HG02840 (cell line): ENCODE results near the gene CFAP299.
"Not testable (repeated sequence)": the region's sequence is repeated elsewhere in the genome, so short reads cannot be mapped to it uniquely, and the experiment has no call there.

Experiments used
- ATAC-seq: cut with Tn5 transposase; IDR thresholded peaks from one replicate; pipeline ENCODE4 v1.9.1; 2021; ENCODE audit warnings: mild to moderate bottlenecking, moderate library complexity, moderate number of reproducible peaks; ENCODE audit not compliant: unreplicated experiment, low FRiP score

Gene CFAP299

GRCh38 chr4:80324171-80324570 lies 11.4 kb upstream of the CFAP299 start:
- no peak for ATAC-seq

- ATAC-seq, result no peak
These were observed 3.8 kb upstream of the CFAP299 start for GRCh38 chr4:80331693-80332092.

GRCh38 chr4:80333121-80333520 lies 2.4 kb upstream of the CFAP299 start:
- no peak for ATAC-seq

GRCh38 chr4:80334568-80334967 lies 962 bp upstream of the CFAP299 start:
- no peak for ATAC-seq

GRCh38 chr4:80335226-80335553 lies 340 bp upstream of the CFAP299 start:
- no peak for ATAC-seq

GRCh38 chr4:80336582-80336981 lies 1.1 kb downstream of the CFAP299 start:
- ATAC-seq, result no peak

- no peak for ATAC-seq
These were observed 4.5 kb downstream of the CFAP299 start for GRCh38 chr4:80340036-80340435.

- not testable (repeated sequence) for ATAC-seq
These were observed 7.2 kb downstream of the CFAP299 start for GRCh38 chr4:80342684-80343083.

GRCh38 chr4:80343887-80344286 lies 8.4 kb downstream of the CFAP299 start:
- no peak for ATAC-seq

- ATAC-seq, result no peak
These were observed 24.6 kb downstream of the CFAP299 start for GRCh38 chr4:80360084-80360483.

- ATAC-seq, result no peak
These were observed 25.4 kb downstream of the CFAP299 start for GRCh38 chr4:80360900-80361299.

- ATAC-seq, result no peak
These were observed 25.9 kb downstream of the CFAP299 start for GRCh38 chr4:80361329-80361900.

- ATAC-seq, result no peak
These were observed 27.1 kb downstream of the CFAP299 start for GRCh38 chr4:80362578-80363181.

- no peak for ATAC-seq
These were observed 30.4 kb downstream of the CFAP299 start for GRCh38 chr4:80365928-80366327.

GRCh38 chr4:80367737-80368136 lies 32.2 kb downstream of the CFAP299 start:
- ATAC-seq, result no peak

GRCh38 chr4:80370635-80371034 lies 35.1 kb downstream of the CFAP299 start:
- ATAC-seq, result no peak

- ATAC-seq, result no peak
These were observed 35.5 kb downstream of the CFAP299 start for GRCh38 chr4:80371046-80371445.

- ATAC-seq, result no peak
These were observed 38.6 kb downstream of the CFAP299 start for GRCh38 chr4:80374180-80374579.

GRCh38 chr4:80382090-80382832 lies 46.7 kb downstream of the CFAP299 start:
- ATAC-seq, result no peak

GRCh38 chr4:80385397-80386280 lies 50.1 kb downstream of the CFAP299 start:
- ATAC-seq, result no peak

GRCh38 chr4:80386281-80386886 lies 50.9 kb downstream of the CFAP299 start:
- ATAC-seq, result no peak
